H1 (cell line): Measurements from ENCODE around the gene ZRANB2.

Experiments used
- CTBP2 ChIP-seq: IDR thresholded peaks from 2 replicates; pipeline ENCODE4 v1.7.0; 2011; ENCODE audit warnings: borderline replicate concordance, mild to moderate bottlenecking, moderate library complexity, mixed read lengths, low read length; ENCODE audit not compliant: insufficient read depth, insufficient read length
- CTCF ChIP-seq, 3 experiments: IDR thresholded peaks; 1 replicate in 2 of 3; 2 replicates in 1 of 3; pipeline versions ENCODE4 v1.5.1 to v1.6.1; 2011; ENCODE audit warnings: low read length in 3 of 3, mild to moderate bottlenecking in 3 of 3, inconsistent platforms in 2 of 3, low read depth in 1 of 3, moderate library complexity in 1 of 3; ENCODE audit not compliant: insufficient read depth in 1 of 3; ENCODE audit errors: control extremely low read depth in 1 of 3
- EZH2 ChIP-seq: fragments of 200-600 bp; sonication (generic); IDR thresholded peaks from 2 replicates; pipeline ENCODE4 v1.7.1; 2012; ENCODE audit warnings: low read depth, mild to moderate bottlenecking, moderate library complexity, low read length, inconsistent platforms; ENCODE audit not compliant: severe bottlenecking
- FOSL1 ChIP-seq: IDR thresholded peaks from 2 replicates; pipeline ENCODE4 v1.6.1; 2011; ENCODE audit warnings: mild to moderate bottlenecking, low read depth, low read length, moderate library complexity; ENCODE audit not compliant: insufficient read depth
- GABPA ChIP-seq: IDR thresholded peaks from 2 replicates; pipeline ENCODE4 v1.6.1; 2011; ENCODE audit warnings: mild to moderate bottlenecking, low read length, moderate library complexity, borderline replicate concordance; ENCODE audit not compliant: insufficient read depth
- HDAC2 ChIP-seq, 2 experiments: fragments of 300-600 bp in 1 of 2; sonication (generic) in 1 of 2; IDR thresholded peaks; 2 replicates each; pipeline ENCODE4 v1.6.1; 2011 to 2012; ENCODE audit warnings: low read depth in 2 of 2, low read length in 2 of 2, mild to moderate bottlenecking in 2 of 2, moderate library complexity in 2 of 2, borderline replicate concordance in 1 of 2, inconsistent platforms in 1 of 2
- NRF1 ChIP-seq: IDR thresholded peaks from 2 replicates; pipeline ENCODE4 v1.6.1; 2011; ENCODE audit warnings: mild to moderate bottlenecking, low read depth, low read length, improper control_type of control experiment
- POLR2A ChIP-seq, 2 experiments: IDR thresholded peaks; 1 replicate in 1 of 2; 2 replicates in 1 of 2; pipeline ENCODE4 v1.6.1; 2011; ENCODE audit warnings: low read depth in 2 of 2, low read length in 2 of 2, mild to moderate bottlenecking in 2 of 2; ENCODE audit errors: control extremely low read depth in 1 of 2
- POLR2AphosphoS5 ChIP-seq: IDR thresholded peaks from 2 replicates; pipeline ENCODE4 v1.6.1; 2011; ENCODE audit warnings: low read depth, low read length
- RXRA ChIP-seq: IDR thresholded peaks from 2 replicates; pipeline ENCODE4 v1.6.1; 2011; ENCODE audit warnings: low read depth, mild to moderate bottlenecking, low read length, moderate library complexity; ENCODE audit not compliant: insufficient read depth
- SIN3A ChIP-seq, 2 experiments: IDR thresholded peaks in 1 of 2; conservative IDR thresholded peaks in 1 of 2; 2 replicates each; pipeline ENCODE4 v1.6.1; 2011 to 2012; ENCODE audit warnings: low read length in 2 of 2, improper control_type of control experiment in 1 of 2, low read depth in 1 of 2, mild to moderate bottlenecking in 1 of 2
- SP1 ChIP-seq: IDR thresholded peaks from 2 replicates; pipeline ENCODE4 v1.6.1; 2011; ENCODE audit warnings: low read depth, low read length
- TCF12 ChIP-seq: IDR thresholded peaks from 2 replicates; pipeline ENCODE4 v1.6.1; 2011; ENCODE audit warnings: low read depth, mild to moderate bottlenecking, low read length

GRCh38 chr1:71053146-71053545 is 27.7 kb downstream of the ZRANB2 start:
- no peak for TF ChIP-seq POLR2A (IDR thresholded peaks at IDR 0.05; ENCODE audit: control extremely low read depth in 1 of 2, low read depth in 2 of 2, low read length in 2 of 2)
- TF ChIP-seq RXRA: no peak
- no peak for TF ChIP-seq FOSL1
- TF ChIP-seq CTCF (IDR thresholded peaks at IDR 0.05; ENCODE audit: control extremely low read depth in 1 of 3, insufficient read depth in 1 of 3, low read depth in 1 of 3, low read length in 3 of 3): no peak
- TF ChIP-seq TCF12: no peak
- no peak for TF ChIP-seq CTBP2
- TF ChIP-seq HDAC2 (IDR thresholded peaks at IDR 0.05; ENCODE audit: borderline replicate concordance in 1 of 2, low read depth in 2 of 2, low read length in 2 of 2): no peak
- TF ChIP-seq SIN3A (conservative IDR thresholded peaks at IDR 0.05 in 1 of 2, IDR thresholded peaks at IDR 0.05 in 1 of 2; ENCODE audit: low read depth in 1 of 2, low read length in 2 of 2): no peak
- no peak for TF ChIP-seq POLR2AphosphoS5
- no peak for TF ChIP-seq NRF1
- TF ChIP-seq EZH2: no peak
- no peak for TF ChIP-seq GABPA
- no peak for TF ChIP-seq SP1
